Neural cell (in vitro differentiated cells): ENCODE results near the gene CARD19.

Experiments used
- CTCF ChIP-seq: fragments of 450-650 bp; IDR thresholded peaks from 2 replicates; pipeline ENCODE4 v1.5.1; 2014; ENCODE audit warnings: antibody characterized with exemption, mild to moderate bottlenecking, moderate library complexity; ENCODE audit not compliant: poor library complexity, severe bottlenecking
- EP300 ChIP-seq: fragments of 450-650 bp; conservative IDR thresholded peaks from 2 replicates; pipeline ENCODE4 v1.6.1; 2014; ENCODE audit warnings: antibody characterized with exemption, mild to moderate bottlenecking, moderate library complexity; ENCODE audit not compliant: poor library complexity, severe bottlenecking
- EZH2 ChIP-seq: fragments of 200-600, 300-800 bp; shearing (Covaris generic), sonication (generic); IDR thresholded peaks from 2 replicates; pipeline ENCODE4 v1.6.1; 2014; ENCODE audit warnings: antibody characterized with exemption, low read length, borderline replicate concordance, mild to moderate bottlenecking; ENCODE audit not compliant: insufficient read depth, poor library complexity, severe bottlenecking
- POLR2AphosphoS5 ChIP-seq: IDR thresholded peaks from 2 replicates; pipeline ENCODE4 v1.6.1; 2012
- RAD21 ChIP-seq: fragments of 450-650 bp; conservative IDR thresholded peaks from 2 replicates; pipeline ENCODE4 v1.6.1; 2014; ENCODE audit warnings: antibody characterized with exemption, mild to moderate bottlenecking, moderate library complexity

DNA sequence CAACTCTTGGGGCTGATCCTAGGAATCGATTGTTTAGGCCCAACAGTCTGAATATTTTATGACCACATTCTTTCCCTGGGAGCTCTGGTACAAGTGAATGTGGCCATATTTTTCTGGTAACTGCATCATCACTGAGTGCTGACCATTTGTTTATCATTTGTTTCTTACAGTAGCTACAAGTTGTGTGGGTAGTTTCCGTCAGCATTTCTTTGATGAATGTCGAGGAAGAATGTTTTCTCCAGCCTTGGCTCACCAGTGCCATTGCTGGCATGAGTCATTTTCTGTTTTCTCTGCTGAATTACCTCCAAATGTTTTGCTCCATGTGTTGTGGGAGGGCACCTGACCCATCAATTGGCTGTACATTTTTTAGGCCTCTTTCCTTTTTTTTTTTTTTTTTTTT is 14.1 kb upstream of the CARD19 start:
- TF ChIP-seq EP300 (no peak), CTCF (no peak), RAD21 (no peak), POLR2AphosphoS5 (no peak), EZH2 (no peak)
